NB4 (cell line): ENCODE data around the gene ZCCHC2.

Experiments
- CTCF ChIP-seq: IDR thresholded peaks from one replicate; pipeline ENCODE4 v1.5.1; 2012; ENCODE audit warnings: low read depth, low read length
- MAX ChIP-seq: IDR thresholded peaks from 2 replicates; pipeline ENCODE4 v1.6.1; 2011; ENCODE audit warnings: low read depth, low read length
- MYC ChIP-seq: IDR thresholded peaks from 2 replicates; pipeline ENCODE4 v1.6.1; 2011; ENCODE audit warnings: low read depth, low read length
- POLR2A ChIP-seq: IDR thresholded peaks from 2 replicates; pipeline ENCODE4 v1.6.1; 2011; ENCODE audit warnings: mild to moderate bottlenecking; ENCODE audit not compliant: insufficient read length; ENCODE audit errors: extremely low read depth

GRCh38 chr18:62505669-62506494, 16.9 kb upstream of the ZCCHC2 start:
- TF ChIP-seq CTCF (no peak), POLR2A (no peak), MAX (no peak), MYC (no peak)
